ENCODE measurements around the gene PRMT3. TPM values are rescaled to one million over a fixed set of nuclear protein-coding genes. Genes with fewer than 3 reads are reported as not detected.

PRMT3 gene
- total RNA-seq, 4 donors from 2014 or later: 8.2 to 14.9 (median 12.9) TPM

GRCh38 chr11:20518323-20518834 lies 130.9 kb downstream of the PRMT3 start:
- H3K4me3 ChIP-seq (ENCODE audit: low read depth, poor library complexity, severe bottlenecking): no peak overlapping the region
- DNase-seq (ENCODE audit: low spot score in 2 of 2): no peak
- 91% methylated on average over 7 of the region's 7 CpGs for WGBS, 2 donors
- TF ChIP-seq CTCF (IDR thresholded peaks at IDR 0.05) (no peak), POLR2A (IDR thresholded peaks at IDR 0.05) (no peak)
- intact Hi-C loops (cut with DNase I; ENCODE audit: low total_unique reads): no loop called here

GRCh38 chr11:20522536-20522935 lies 135.0 kb downstream of the PRMT3 start:
- WGBS, 2 donors: 29% methylated on average over 1 of the region's 1 CpG
- DNase-seq (ENCODE audit: low spot score in 2 of 2): no peak
- TF ChIP-seq CTCF (IDR thresholded peaks at IDR 0.05): no peak
- no peak for TF ChIP-seq POLR2A (IDR thresholded peaks at IDR 0.05)
- no peak overlapping the region for H3K4me3 ChIP-seq (ENCODE audit: low read depth, poor library complexity, severe bottlenecking)
- intact Hi-C loops (cut with DNase I; ENCODE audit: low total_unique reads): no loop called here

GRCh38 chr11:20529757-20530156 lies 142.2 kb downstream of the PRMT3 start:
- TF ChIP-seq CTCF (IDR thresholded peaks at IDR 0.05) (no peak), POLR2A (IDR thresholded peaks at IDR 0.05) (no peak)
- intact Hi-C loops (cut with DNase I; ENCODE audit: low total_unique reads): no loop called here
- no peak overlapping the region for H3K4me3 ChIP-seq (ENCODE audit: low read depth, poor library complexity, severe bottlenecking)
- WGBS, 2 donors: 68 to 83% methylated on average over 5 of the region's 5 CpGs
- no peak for DNase-seq (ENCODE audit: low spot score in 2 of 2)

GRCh38 chr11:20530942-20531703 lies 143.6 kb downstream of the PRMT3 start:
- 50 to 53% methylated on average over 13 of the region's 13 CpGs for WGBS, 2 donors
- no peak overlapping the region for H3K4me3 ChIP-seq (ENCODE audit: low read depth, poor library complexity, severe bottlenecking)
- no peak for TF ChIP-seq POLR2A (IDR thresholded peaks at IDR 0.05)
- TF ChIP-seq CTCF (IDR thresholded peaks at IDR 0.05): no peak
- intact Hi-C loops (cut with DNase I; ENCODE audit: low total_unique reads): no loop called here
- no peak for DNase-seq (ENCODE audit: low spot score in 2 of 2)

GRCh38 chr11:20535271-20535881 lies 147.9 kb downstream of the PRMT3 start:
- no peak overlapping the region for H3K4me3 ChIP-seq (ENCODE audit: low read depth, poor library complexity, severe bottlenecking)
- DNase-seq (ENCODE audit: low spot score in 2 of 2): no peak
- 34 to 45% methylated on average over 2 of the region's 2 CpGs for WGBS, 2 donors
- intact Hi-C loops (cut with DNase I; ENCODE audit: low total_unique reads): no loop called here
- no peak for TF ChIP-seq POLR2A (IDR thresholded peaks at IDR 0.05)
- no peak for TF ChIP-seq CTCF (IDR thresholded peaks at IDR 0.05)
